K562 treated with DMSO at 1 percent for 12 hours (cell line): ENCODE results near the gene MAN2B1. TPM values are rescaled to one million over a fixed set of nuclear protein-coding genes. Genes with fewer than 3 reads are reported as not detected.

Experiments used
- total RNA-seq: library from RNA; unstranded; fragments of 300-600 nt; gene quantifications from 2 replicates; pipeline ENCODE4 v1.2.3, GENCODE V29; 2022; ENCODE audit not compliant: insufficient read depth

Gene MAN2B1
- total RNA-seq = 63.4 and 103 TPM in 2 replicates

GRCh38 chr19:12666265-12667048 lies at the start of gene MAN2B1, which contains the start of gene WDR83:
TSS of gene MAN2B1 (minus strand) at chr19:12666742. CDS start at chr19:12666701, 41 bp downstream.
TSS of gene WDR83 (plus strand) at chr19:12666807. CDS start at chr19:12669791, 2,984 bp downstream.

GRCh38 chr19:12696366-12697335 lies 30.1 kb upstream of the MAN2B1 start, which contains the start of gene FBXW9:
TSS of gene FBXW9 (minus strand) at chr19:12696631. CDS start at chr19:12696581, 50 bp downstream.

GRCh38 chr19:12687496-12688196 lies 21.1 kb upstream of the MAN2B1 start, which contains the start of gene GNG14:
TSS of gene GNG14 (plus strand) at chr19:12687998. CDS start at chr19:12688049, 51 bp downstream.

GRCh38 chr19:12681074-12681987 lies 14.8 kb upstream of the MAN2B1 start, which contains the start of gene DHPS:
TSS of gene DHPS (minus strand) at chr19:12681880. CDS start at chr19:12681766, 114 bp downstream.

GRCh38 chr19:12610540-12611360 lies 55.8 kb downstream of the MAN2B1 start, which contains the start of the genes ZNF490 and ZNF791:
TSS of gene ZNF490 (minus strand) at chr19:12610813. CDS start at chr19:12610680, 133 bp downstream.
TSS of gene ZNF791 (plus strand) at chr19:12610920. CDS start at chr19:12611080, 160 bp downstream.

Other genes with a start within 250 kb of the MAN2B1 start
- gene ZNF443, start 225.7 kb downstream of the MAN2B1 start, total RNA-seq = 0.50 and 3.3 TPM in 2 replicates
- gene ZNF709, start 181.9 kb downstream of the MAN2B1 start, total RNA-seq = 0.31 TPM in 1 of 2 replicates, not detected in the other
- gene ZNF564, start 115.3 kb downstream of the MAN2B1 start, total RNA-seq = 4.6 and 5.4 TPM in 2 replicates
- 1.4 TPM in 1 of 2 replicates, not detected in the other for gene ZNF490, start 55.9 kb downstream of the MAN2B1 start, total RNA-seq
- 3.1 and 9.5 TPM in 2 replicates for gene ZNF791, start 55.8 kb downstream of the MAN2B1 start, total RNA-seq
- 13.5 and 16.3 TPM in 2 replicates for gene WDR83, start 65 bp upstream of the MAN2B1 start, total RNA-seq
- 97.8 and 118 TPM in 2 replicates for gene DHPS, start 15.1 kb upstream of the MAN2B1 start, total RNA-seq
- gene GNG14, start 21.3 kb upstream of the MAN2B1 start, total RNA-seq = not detected in 2 replicates
- gene FBXW9, start 29.9 kb upstream of the MAN2B1 start, total RNA-seq = 9.1 and 12.5 TPM in 2 replicates
- gene TNPO2, start 57.2 kb upstream of the MAN2B1 start, total RNA-seq = 9.2 and 34.1 TPM in 2 replicates
- 376 and 560 TPM in 2 replicates for gene TRIR, start 67.9 kb upstream of the MAN2B1 start, total RNA-seq
- gene GET3, start 70.8 kb upstream of the MAN2B1 start, total RNA-seq = 80.9 and 100 TPM in 2 replicates
- gene BEST2, start 85.0 kb upstream of the MAN2B1 start, total RNA-seq = not detected in 2 replicates
- gene HOOK2, start 108.8 kb upstream of the MAN2B1 start, total RNA-seq = 13.5 and 17.6 TPM in 2 replicates
- 79.5 and 102 TPM in 2 replicates for gene JUNB, start 124.7 kb upstream of the MAN2B1 start, total RNA-seq
- 330 and 389 TPM in 2 replicates for gene PRDX2, start 135.1 kb upstream of the MAN2B1 start, total RNA-seq
- 12.6 TPM in 1 of 2 replicates, not detected in the other for gene THSD8, start 135.3 kb upstream of the MAN2B1 start, total RNA-seq
- 73.5 and 86.3 TPM in 2 replicates for gene RNASEH2A, start 139.8 kb upstream of the MAN2B1 start, total RNA-seq
- 0.58 and 3.6 TPM in 2 replicates for gene RTBDN, start 167.8 kb upstream of the MAN2B1 start, total RNA-seq
- gene MAST1, start 171.8 kb upstream of the MAN2B1 start, total RNA-seq = 6.1 and 6.4 TPM in 2 replicates
- 133 and 148 TPM in 2 replicates for gene DNASE2, start 214.7 kb upstream of the MAN2B1 start, total RNA-seq
- 32.6 and 45.7 TPM in 2 replicates for gene KLF1, start 220.5 kb upstream of the MAN2B1 start, total RNA-seq
- gene GCDH, start 224.4 kb upstream of the MAN2B1 start, total RNA-seq = 10.5 and 12.8 TPM in 2 replicates